Activated T-helper 9 cell treated with anti-CD3 and anti-CD28 coated beads, Interleukin-2, amount 50 U/mL, for 16 hours (primary cell): ENCODE data around the gene IGFLR1.
"Not testable (repeated sequence)": the region's sequence is repeated elsewhere in the genome, so short reads cannot be mapped to it uniquely, and the experiment has no call there.

ENCODE experiments used
- DNase-seq: peaks from one replicate; pipeline ENCODE4 v3.0.0-alpha.2; 2020; ENCODE audit warnings: low read depth

IGFLR1 gene

DNA sequence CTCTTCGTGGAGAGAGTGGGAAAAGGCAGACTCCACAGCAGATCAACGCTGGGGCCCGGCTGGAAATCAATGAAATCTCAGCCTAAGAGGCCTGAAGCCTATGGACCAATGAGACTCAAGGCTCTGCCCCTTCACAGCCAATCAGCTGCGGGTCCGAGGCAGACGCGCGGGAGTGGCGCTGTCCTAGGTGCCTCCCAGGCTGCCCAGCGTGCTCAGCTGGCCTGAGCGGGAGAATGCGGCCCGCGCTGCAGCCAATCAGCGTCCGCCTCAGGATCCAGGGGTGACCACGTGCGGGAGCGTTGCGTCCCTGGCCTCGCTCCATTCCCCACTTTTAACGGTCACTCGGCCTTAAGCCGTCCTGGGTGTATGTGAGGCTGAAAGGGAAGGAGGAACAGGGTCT lies 38.0 kb downstream of the IGFLR1 start, which contains the start of gene ZBTB32:
Gene ZBTB32 (plus strand): TSS at position 341 of the 400 bp plus-strand sequence. CDS start 10,069 bp downstream, outside the sequence.
- no peak for DNase-seq

DNA sequence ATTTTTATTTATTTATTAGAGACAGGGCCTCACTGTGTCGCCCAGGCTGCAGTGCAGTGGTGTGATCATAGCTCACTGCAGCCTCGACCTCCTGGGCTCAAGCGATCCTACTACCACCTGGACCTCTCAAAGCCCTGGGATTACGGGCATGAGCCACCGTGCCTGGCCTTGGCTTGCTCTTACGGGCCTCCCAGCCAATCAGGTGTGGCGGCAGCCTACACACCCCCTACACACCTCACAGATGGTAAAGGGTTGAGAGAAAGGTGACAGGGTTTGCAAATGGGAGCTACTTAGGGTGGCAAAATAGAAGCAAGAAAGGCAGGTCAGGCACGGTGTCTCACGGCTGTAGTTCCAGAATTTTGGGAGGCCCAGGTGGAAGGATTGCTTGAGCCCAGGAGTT lies 38.9 kb downstream of the IGFLR1 start:
- DNase-seq, result no peak

DNA sequence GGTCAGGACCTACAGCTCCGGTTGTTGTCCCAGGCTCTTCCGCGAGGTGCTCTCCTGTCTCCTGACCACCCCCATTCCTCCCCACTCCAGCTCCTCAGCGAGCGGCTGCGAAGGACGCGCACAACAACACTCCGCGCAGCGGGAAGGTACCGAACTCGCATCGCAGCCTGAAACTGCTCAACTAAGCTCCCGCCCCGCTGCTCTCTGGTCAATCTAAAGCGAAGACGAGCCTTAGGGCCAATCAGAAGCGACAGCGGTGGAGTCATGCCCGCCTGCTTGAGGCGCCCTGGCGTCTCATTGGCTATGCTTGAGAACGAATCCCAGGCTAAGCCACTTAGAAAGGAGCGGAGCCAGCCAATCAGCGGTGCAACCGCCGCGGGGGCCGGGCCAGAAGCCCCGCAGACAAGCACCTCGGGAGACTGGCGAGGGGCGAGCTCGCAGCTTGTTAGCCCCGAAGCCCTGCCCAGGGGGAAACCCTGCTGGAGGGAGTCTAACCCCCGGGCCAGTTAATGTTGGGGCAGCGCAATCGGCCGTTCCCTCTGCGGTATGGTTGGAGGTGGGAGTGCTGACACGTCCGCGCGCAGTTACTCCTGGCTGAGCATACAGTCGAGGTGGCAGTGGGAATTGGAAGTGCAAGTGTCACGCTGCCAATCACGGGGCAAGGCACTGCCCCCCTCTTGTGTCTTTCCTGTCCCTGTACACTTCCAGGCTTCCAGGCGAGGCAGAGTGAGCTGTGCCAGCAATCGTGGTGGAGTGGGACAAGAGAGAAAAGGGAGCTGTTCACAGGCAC lies 39.8 kb downstream of the IGFLR1 start:
- DNase-seq, result peak; percentile 88

DNA sequence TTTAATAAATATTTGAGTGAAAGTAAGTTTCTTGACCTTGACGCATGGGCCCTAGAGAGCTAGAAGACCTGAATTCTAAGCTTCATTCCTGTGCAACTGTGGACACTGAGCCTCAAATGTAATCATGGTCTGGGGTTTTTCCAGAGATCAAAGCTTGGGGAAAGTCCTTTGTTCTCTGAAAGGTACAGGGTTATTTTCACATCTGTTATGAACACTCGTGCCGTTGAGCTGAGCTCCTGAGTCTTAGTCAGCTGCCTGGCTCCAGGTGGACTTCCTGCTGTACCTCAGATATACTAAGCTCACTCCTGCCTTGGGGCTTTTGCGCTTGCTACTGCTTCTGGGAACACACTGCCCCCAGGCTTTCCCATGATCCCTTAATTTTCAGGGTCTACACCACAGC lies 45.4 kb downstream of the IGFLR1 start:
- no peak for DNase-seq

DNA sequence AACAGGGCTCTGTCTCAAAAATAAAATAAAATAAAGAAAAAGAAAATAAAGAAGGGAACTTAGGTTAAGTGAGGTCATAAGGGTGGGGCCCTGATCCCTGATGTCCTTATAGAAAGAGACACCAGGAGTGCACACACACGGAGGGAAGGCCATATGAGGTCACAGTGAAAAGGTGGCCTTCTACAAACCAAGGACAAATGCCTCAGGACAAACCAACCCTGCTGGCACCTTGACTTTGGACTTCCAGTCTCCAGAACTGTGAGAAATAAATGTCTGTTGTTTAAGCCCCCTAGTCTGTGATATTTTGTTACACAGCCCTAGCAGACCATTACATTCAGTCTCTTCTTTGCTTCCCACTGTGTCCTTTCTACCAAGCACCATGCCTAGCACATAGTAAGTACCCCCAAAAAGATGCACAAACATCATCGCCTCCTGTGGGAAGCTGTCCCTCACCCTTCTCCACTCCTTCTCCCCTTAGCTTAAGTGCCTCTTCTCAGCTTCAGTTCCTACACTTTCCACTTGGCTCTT lies 46.3 kb downstream of the IGFLR1 start:
- no peak for DNase-seq

DNA sequence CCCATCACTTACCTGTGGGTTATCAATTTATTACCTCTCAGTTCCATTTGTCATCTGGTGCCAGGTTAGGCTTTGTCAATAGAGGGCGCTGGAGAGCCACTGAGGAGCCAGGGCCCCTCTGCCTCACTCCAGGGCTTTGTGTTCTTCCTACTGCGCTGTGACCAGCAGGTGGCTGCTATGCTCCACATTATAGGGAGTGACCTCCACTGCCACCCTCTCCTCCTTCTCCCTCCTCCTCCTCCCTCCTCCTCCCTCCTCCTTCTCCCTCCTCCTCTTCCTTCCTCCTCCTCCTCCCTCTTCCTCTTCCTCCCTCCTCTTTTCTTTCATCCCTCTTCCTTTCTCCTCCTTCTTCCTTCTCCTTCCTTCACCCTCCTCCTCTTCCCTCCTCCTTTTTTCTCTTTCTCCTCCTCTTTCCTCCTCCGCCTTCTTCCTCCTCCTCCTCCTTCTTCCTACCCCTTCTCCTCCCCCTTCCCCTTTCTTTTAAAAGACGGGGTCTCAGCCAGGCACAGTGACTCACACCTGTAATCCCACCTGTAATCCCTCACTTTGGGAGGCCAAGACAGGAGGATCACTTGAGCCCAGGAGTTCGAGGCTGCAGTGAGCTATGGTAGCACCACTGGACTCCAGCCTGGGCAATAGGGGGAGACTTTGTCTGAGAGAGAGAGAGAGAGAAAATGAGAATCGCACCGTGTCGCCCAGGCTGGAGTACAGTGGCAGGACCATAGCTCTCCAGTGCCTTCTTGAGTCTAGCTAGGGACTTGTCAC lies 48.2 kb downstream of the IGFLR1 start:
- peak; percentile 81 for DNase-seq

DNA sequence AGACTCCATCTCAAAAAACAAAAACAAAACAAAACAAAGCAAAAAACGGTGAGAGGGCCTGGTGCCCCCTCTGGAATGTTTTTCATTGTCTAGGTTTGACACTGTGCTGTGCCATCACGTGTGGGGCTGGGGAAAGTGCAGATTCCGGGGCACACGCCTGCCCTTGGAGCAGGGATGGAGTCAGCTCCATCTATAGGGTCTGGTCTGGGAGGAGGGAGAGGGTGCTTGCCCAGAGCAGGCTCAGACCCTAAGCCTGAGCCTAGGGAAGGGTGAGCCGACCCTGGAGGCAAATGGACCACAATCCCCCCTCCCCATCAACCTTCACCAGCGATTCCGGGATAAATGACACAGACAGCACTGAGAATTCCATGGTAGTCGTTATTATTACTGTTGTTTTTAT lies 48.8 kb downstream of the IGFLR1 start:
- DNase-seq, result no peak

DNA sequence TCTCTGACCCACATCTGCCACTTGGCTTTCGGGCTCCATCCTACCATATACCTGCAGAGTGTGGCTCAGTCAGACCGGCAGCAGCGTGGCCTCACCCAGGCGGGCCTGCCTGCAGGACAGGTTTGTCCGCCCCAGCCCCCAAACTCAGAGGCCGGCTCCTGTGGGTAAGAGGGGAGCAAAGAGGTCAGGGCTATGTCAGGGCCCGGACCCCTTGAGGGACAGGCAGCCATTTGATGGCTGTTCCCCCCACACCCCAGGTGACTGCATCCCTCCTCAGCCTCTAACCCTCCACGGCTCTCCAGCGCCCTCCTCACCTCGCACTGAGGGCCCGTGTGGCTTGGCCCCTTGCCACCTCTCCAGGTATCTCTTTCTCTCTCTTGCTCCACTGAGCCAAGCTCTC lies 50.2 kb downstream of the IGFLR1 start:
- DNase-seq, result no peak

DNA sequence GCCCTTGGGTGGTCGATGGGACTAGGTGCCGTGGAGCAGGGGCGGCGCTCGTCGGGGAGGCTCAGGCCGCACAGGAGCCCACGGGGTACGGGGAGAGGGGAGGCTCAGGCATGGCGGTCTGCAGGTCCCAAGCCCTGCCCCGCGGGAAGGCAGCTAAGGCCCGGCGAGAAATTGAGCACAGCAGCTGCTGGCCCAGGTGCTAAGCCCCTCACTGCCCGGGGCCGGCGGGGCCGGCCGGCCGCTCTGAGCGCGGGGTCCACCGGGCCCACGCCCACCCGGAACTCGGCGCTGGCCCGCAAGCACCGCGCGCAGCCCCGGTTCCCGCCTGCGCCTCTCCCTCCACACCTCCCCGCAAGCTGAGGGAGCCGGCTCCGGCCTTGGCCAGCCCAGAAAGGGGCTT lies 51.1 kb downstream of the IGFLR1 start:
- not testable (repeated sequence) for DNase-seq

DNA sequence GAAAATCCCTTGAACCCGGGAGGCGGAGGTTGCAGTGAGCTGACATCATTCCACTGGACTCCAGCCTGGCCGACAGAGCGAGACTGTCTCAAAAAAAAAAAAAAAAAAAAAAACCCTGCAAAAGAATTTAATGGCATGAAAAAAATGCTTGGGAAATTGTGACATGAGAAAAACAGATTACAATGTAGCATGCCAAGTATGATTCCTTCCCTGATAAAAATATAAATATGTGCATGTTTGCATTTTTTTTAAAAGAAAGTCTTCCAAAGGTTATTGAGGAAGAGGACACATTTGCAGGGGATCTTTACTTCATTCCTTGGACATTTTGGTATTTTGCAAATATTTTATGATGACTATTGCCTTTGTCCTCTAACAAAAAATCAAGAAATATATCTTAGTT lies 52.4 kb downstream of the IGFLR1 start:
- no peak for DNase-seq
